Liver (tissue), 9 donors: ENCODE measurements around the gene NALF2. TPM values are rescaled to one million over a fixed set of nuclear protein-coding genes. Genes with fewer than 3 reads are reported as not detected.

Source experiments
- DNase-seq: peaks from one replicate; pipeline ENCODE4 v3.0.0-alpha.2; 2017; ENCODE audit warnings: low spot score
- H3K27ac ChIP-seq, 2 donors: one replicate each; pipeline ENCODE4 v1.7.0; 2013; ENCODE audit warnings: inconsistent platforms in 2 of 2, low read length in 2 of 2, control low read depth in 1 of 2, low read depth in 1 of 2, mild to moderate bottlenecking in 1 of 2
- H3K27me3 ChIP-seq, 4 donors: one replicate each; pipeline versions ENCODE4 v1.6.1 to v1.7.0; 2013; ENCODE audit warnings: low read length in 3 of 4, inconsistent platforms in 1 of 4, mild to moderate bottlenecking in 1 of 4, moderate library complexity in 1 of 4; ENCODE audit not compliant: control insufficient read depth in 4 of 4, insufficient read depth in 4 of 4
- H3K36me3 ChIP-seq, 4 donors: one replicate each; pipeline versions ENCODE4 v1.6.1 to v1.7.0; 2013; ENCODE audit warnings: low read length in 3 of 4, mild to moderate bottlenecking in 3 of 4, low read depth in 1 of 4, moderate library complexity in 1 of 4; ENCODE audit not compliant: control insufficient read depth in 4 of 4, insufficient read depth in 3 of 4
- H3K4me1 ChIP-seq, 4 donors: one replicate each; pipeline versions ENCODE4 v1.6.1 to v1.7.0; 2013; ENCODE audit warnings: low read length in 3 of 4, mild to moderate bottlenecking in 3 of 4, moderate library complexity in 1 of 4; ENCODE audit not compliant: control insufficient read depth in 4 of 4, insufficient read depth in 4 of 4
- H3K4me3 ChIP-seq, 3 donors: one replicate each; pipeline versions ENCODE4 v1.6.1 to v1.7.0; 2013; ENCODE audit warnings: low read length in 3 of 3, control low read depth in 1 of 3, low read depth in 1 of 3, mild to moderate bottlenecking in 1 of 3
- H3K9ac ChIP-seq, 2 donors: one replicate each; pipeline ENCODE4 v1.7.0; 2013; ENCODE audit warnings: low read length in 2 of 2, mild to moderate bottlenecking in 2 of 2, moderate library complexity in 2 of 2, control low read depth in 1 of 2, low read depth in 1 of 2
- H3K9me3 ChIP-seq, 4 donors: one replicate each; pipeline versions ENCODE4 v1.6.1 to v1.7.0; 2013; ENCODE audit warnings: low read length in 3 of 4; ENCODE audit not compliant: control insufficient read depth in 4 of 4
- ATF3 ChIP-seq: IDR thresholded peaks from 2 replicates; pipeline ENCODE4 v1.6.1; 2016; ENCODE audit warnings: antibody characterized with exemption
- CTCF ChIP-seq: fragments of 150-350 bp; IDR thresholded peaks from 2 replicates; pipeline ENCODE4 v1.5.1; 2017; ENCODE audit warnings: improper control_type of control experiment, low read depth, low read length; ENCODE audit not compliant: missing input control
- EGR1 ChIP-seq, 2 donors: IDR thresholded peaks; 2 replicates each; pipeline ENCODE4 v1.6.1; 2016 to 2018; ENCODE audit warnings: antibody characterized with exemption in 2 of 2, low read depth in 2 of 2
- FOXA1 ChIP-seq: IDR thresholded peaks from 2 replicates; pipeline ENCODE4 v1.6.1; 2016; ENCODE audit warnings: antibody characterized with exemption
- FOXA2 ChIP-seq: IDR thresholded peaks from 2 replicates; pipeline ENCODE4 v1.6.1; 2016; ENCODE audit warnings: antibody characterized with exemption
- GABPA ChIP-seq, 2 donors: IDR thresholded peaks in 1 of 2; conservative IDR thresholded peaks in 1 of 2; 2 replicates each; pipeline ENCODE4 v1.6.1; 2016; ENCODE audit warnings: antibody characterized with exemption in 2 of 2, mild to moderate bottlenecking in 1 of 2, moderate library complexity in 1 of 2
- HNF4A ChIP-seq, 2 donors: conservative IDR thresholded peaks; 2 replicates each; pipeline ENCODE4 v1.6.1; 2016; ENCODE audit warnings: antibody characterized with exemption in 2 of 2, mild to moderate bottlenecking in 2 of 2
- JUND ChIP-seq, 2 donors: IDR thresholded peaks; 2 replicates each; pipeline ENCODE4 v1.6.1; 2016; ENCODE audit warnings: antibody characterized with exemption in 2 of 2
- MAX ChIP-seq: IDR thresholded peaks from 2 replicates; pipeline ENCODE4 v1.6.1; 2016; ENCODE audit warnings: antibody characterized with exemption
- NR2F2 ChIP-seq: IDR thresholded peaks from 2 replicates; pipeline ENCODE4 v1.6.1; 2016; ENCODE audit warnings: antibody characterized with exemption
- RAD21 ChIP-seq, 2 donors: IDR thresholded peaks; 2 replicates each; pipeline ENCODE4 v1.6.1; 2016; ENCODE audit warnings: antibody characterized with exemption in 2 of 2, mild to moderate bottlenecking in 2 of 2
- REST ChIP-seq: IDR thresholded peaks from 2 replicates; pipeline ENCODE4 v1.6.1; 2016; ENCODE audit warnings: antibody characterized with exemption, mild to moderate bottlenecking
- RXRA ChIP-seq, 2 donors: IDR thresholded peaks; 2 replicates each; pipeline ENCODE4 v1.6.1; 2017 to 2018; ENCODE audit warnings: antibody characterized with exemption in 2 of 2, mild to moderate bottlenecking in 1 of 2
- SP1 ChIP-seq: IDR thresholded peaks from 2 replicates; pipeline ENCODE4 v1.6.1; 2018; ENCODE audit warnings: antibody characterized with exemption, mild to moderate bottlenecking
- TAF1 ChIP-seq: conservative IDR thresholded peaks from 2 replicates; pipeline ENCODE4 v1.6.1; 2016; ENCODE audit warnings: antibody characterized with exemption, mild to moderate bottlenecking
- YY1 ChIP-seq: IDR thresholded peaks from 2 replicates; pipeline ENCODE4 v1.6.1; 2016; ENCODE audit warnings: antibody characterized with exemption, mild to moderate bottlenecking
- ZBTB33 ChIP-seq: IDR thresholded peaks from 2 replicates; pipeline ENCODE4 v1.6.1; 2016; ENCODE audit warnings: antibody characterized with exemption
- WGBS: extraction: QIAGEN DNeasy Blood & Tissue Kit; methylation state at CpG from one replicate; pipeline ENCODE4 v1.1.7; 2013; 5-methylcytosine and 5-hydroxymethylcytosine counted together
- polyA plus RNA-seq, 2 donors: library from polyadenylated mRNA; stranded (reverse) in 1 of 2; unstranded in 1 of 2; fragments of 200-250 nt in 1 of 2; fragments of >200 nt in 1 of 2; fragmentation: Nextera tagmentation in 1 of 2; extraction: Ambion mirVana in 1 of 2; gene quantifications; one replicate each; pipeline versions ENCODE4 v1.2.1 to v1.2.3, GENCODE V29; 2013 to 2015
- total RNA-seq, 2 donors: library from RNA; depleted of rRNA; stranded (reverse); fragments of >200 nt; gene quantifications; one replicate each; pipeline ENCODE4 v1.2.3, GENCODE V29; 2014
- donor health status: healthy.
- donor health status: healthy.
- donor health status: healthy.
- donor health status: healthy.
- donor health status: healthy.

NALF2 gene
- total and polyA plus RNA-seq, 4 donors: 0.08 to 0.18 TPM; not detected in 2

- Histone ChIP-seq H3K4me3 (no peak overlapping the region), H3K36me3 (no peaks in the 10 kb centered on the region), H3K4me1 (peaks cover 0 to 2% (median 0%) of the 10 kb centered on the region in 4 donors), H3K27me3 (no peaks in the 10 kb centered on the region), H3K9me3 (no peaks in the 10 kb centered on the region), H3K27ac (no peak overlapping the region), H3K9ac (no peak overlapping the region)
- DNase-seq: no peak
- WGBS: 97% methylated on average over 3 of the region's 3 CpGs
- TF ChIP-seq ZBTB33 (no peak), RAD21 (IDR thresholded peaks at IDR 0.05) (no peak), EGR1 (IDR thresholded peaks at IDR 0.05; ENCODE audit: low read depth in 2 of 2) (no peak), RXRA (IDR thresholded peaks at IDR 0.05) (no peak), TAF1 (no peak), CTCF (no peak), FOXA2 (no peak), SP1 (no peak), REST (no peak), JUND (IDR thresholded peaks at IDR 0.05) (no peak), FOXA1 (no peak), MAX (no peak), NR2F2 (no peak), GABPA (IDR thresholded peaks at IDR 0.05 in 1 of 2, conservative IDR thresholded peaks at IDR 0.05 in 1 of 2) (no peak), ATF3 (no peak), YY1 (no peak), HNF4A (conservative IDR thresholded peaks at IDR 0.05) (no peak)
Observed at GRCh38 chrX:69510914-69511513, 6.9 kb downstream of the NALF2 start.
